NCI-H2227 treated with DMSO at 0.1 percent for 48 hours (cell line): ENCODE data around the gene PTGER1.

ENCODE experiments used
- DNase-seq: peaks from one replicate; lab custom pipeline; 2025; lab: John Stamatoyannopoulos, UW

Gene PTGER1

DNA sequence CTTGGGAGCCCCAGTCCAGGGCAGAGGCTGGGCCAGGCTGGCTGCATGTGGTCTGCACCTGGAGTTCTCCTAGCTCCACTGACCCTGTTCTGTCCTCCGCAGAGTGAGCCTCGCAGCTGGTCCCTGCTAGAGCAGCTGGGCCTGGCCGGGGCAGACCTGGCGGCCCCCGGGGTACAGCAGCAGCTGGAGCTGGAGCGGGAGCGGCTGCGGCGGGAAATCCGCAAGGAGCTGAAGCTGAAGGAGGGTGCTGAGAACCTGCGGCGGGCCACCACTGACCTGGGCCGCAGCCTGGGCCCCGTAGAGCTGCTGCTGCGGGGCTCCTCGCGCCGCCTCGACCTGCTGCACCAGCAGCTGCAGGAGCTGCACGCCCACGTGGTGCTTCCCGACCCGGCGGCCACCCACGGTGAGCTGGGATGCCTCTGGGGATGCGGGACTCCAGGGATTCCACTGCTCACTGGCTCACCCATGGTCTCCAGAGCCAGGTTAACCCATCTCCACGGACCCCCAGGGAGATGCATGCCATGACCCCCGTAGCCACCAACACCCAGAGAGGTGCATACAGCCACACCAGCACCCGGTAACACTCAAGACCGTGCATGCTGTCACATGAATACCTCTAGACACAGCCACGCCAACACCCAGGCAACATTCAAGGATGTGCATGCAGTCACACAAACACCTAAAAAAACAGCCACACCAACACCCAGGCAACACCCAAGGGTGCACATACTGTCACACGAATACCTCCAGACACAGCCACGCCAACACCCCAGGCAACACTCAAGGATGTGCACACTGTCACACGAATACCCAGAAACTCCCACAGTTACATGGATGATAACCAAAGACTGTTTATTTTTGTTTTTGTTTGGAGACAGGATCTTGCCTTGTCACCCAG, 33.9 kb downstream of the PTGER1 start:
- DNase-seq = no peak

DNA sequence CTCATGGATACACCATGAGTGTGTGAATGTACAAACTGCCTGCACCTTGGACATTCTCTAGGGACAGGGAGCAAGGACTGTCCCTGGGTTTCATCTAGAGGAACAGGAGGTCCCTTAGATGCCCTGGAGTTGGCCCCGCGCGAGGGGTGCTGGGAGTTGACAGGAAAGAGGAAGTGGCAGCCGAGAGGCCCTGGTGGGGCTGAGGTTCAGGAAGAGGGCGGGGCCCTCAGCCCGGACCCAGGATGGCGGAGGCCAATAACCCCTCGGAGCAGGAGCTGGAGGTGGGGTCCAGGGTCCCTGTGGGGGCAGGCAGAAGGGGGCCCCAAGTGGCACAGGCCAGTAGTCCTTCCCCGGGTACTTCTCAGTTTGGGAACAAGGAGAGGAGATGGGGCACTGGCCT, 35.1 kb downstream of the PTGER1 start:
- no peak for DNase-seq

DNA sequence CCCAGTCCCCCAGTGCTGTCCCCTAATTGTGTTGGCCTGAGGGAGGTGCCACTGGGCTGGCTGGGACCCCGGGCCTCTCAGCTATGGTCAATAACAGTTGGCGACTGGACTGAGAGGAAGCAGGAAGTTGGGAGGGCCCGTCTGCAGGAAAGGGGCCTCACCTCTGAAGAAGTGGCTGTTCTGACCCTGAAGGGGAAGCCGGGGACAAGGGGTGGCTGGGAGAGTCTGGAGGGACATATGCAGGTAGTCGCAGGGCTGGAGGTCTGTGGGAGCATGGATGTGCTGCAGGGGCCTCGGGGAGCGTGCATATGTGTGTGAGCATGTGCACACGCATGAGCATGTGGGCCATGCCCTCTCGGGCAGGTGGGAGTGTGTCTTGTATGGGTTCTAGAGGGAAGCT, 36.1 kb downstream of the PTGER1 start:
- DNase-seq = no peak

DNA sequence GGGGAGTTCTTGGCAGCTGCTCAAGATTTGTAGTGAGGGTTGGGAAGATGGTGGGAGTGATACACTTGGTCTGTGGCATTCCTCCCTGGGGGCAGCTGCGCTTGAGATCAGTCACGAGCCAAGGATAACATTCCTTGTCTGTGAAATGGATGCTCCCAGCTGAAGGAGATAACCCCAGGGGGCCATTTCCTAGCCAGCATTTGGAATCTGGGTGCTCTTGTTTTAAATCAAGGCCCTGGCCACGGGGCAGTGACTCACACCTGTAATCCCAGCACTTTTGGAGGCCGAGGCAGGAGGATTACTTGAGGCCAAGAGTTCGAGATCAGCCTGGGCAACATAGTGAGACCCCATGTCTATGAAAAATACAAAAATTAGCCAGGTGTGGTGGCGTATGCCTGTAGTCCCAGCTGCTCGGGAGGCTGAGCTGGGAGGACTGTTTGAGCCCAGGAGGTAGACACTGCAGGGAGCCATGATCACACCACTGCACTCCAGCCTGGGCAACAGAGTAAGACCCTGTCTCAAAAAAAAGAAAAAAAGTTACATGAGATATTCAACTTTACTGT, 37.5 kb downstream of the PTGER1 start:
- no peak for DNase-seq

DNA sequence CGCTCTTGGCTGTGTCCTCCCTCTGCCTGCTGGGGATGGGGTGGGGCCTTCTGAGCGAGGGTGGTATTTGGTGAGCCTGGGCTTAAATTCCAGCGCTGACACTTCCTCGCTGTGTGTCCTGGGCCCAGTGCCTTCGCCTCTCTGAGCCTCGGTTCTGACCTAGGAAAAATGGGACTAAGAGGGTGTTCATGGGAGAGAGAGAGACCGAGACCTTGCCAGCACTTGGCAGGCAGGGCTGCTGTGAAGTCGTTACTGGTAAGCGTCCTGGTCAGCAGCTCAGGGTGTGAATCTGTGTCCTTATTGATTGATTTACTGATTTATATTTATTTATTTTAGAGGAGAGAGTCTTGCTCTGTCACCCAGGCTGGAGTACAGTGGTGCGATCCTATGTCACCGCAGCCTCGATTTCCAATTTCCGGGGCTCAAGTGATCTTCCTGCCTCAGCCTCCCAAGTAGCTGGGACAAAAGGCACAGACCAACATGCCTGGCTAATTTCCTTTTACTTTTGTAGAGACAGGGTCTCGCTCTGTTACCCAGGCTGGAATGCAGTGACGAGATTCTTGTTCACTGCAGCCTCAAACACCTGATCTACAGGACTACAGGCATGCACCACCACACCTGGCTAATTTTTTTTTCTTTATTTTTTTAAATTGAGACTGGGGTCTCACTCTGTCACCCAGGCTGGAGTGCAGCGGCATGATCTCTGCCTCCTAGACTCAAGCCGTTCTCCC, 39.7 kb downstream of the PTGER1 start:
- DNase-seq = no peak

DNA sequence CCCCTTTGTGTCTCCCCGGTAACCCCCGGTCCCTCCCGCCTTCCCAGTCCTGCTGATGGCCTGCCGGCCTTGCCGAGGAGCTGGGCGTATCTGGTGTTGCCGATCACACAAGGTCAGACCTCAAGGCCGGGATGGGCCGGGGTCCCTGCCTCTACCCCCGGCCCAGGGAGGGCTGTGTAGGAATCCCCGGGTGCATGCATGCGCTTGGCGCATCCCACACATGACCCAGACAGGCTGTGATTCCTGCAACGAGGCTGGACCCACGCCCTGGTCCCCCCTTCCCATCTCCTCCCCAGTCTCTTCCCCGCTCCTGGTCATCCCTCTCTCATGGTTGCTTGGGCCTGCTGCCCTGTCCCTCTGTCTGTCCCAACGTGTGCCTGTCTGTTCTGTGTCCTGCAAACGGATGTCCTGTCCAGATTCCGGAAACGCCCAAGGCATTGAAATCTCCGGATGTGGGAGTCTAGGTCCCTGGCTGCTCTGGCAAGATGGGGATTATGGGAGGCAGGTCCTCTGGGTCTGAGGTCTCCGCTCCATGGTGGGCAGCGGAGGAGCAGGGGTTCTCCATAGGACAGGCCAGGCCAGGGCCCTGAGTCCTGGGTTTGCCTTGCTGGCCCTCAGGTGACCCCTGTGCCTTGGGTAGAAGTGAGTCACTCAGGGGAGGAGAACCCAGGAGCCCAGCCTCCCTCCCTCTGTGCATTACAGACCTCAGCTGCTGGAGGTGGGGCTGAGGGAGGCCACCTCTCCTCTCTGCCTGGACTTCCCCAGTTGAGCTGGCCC, 40.4 kb downstream of the PTGER1 start:
- no peak for DNase-seq

DNA sequence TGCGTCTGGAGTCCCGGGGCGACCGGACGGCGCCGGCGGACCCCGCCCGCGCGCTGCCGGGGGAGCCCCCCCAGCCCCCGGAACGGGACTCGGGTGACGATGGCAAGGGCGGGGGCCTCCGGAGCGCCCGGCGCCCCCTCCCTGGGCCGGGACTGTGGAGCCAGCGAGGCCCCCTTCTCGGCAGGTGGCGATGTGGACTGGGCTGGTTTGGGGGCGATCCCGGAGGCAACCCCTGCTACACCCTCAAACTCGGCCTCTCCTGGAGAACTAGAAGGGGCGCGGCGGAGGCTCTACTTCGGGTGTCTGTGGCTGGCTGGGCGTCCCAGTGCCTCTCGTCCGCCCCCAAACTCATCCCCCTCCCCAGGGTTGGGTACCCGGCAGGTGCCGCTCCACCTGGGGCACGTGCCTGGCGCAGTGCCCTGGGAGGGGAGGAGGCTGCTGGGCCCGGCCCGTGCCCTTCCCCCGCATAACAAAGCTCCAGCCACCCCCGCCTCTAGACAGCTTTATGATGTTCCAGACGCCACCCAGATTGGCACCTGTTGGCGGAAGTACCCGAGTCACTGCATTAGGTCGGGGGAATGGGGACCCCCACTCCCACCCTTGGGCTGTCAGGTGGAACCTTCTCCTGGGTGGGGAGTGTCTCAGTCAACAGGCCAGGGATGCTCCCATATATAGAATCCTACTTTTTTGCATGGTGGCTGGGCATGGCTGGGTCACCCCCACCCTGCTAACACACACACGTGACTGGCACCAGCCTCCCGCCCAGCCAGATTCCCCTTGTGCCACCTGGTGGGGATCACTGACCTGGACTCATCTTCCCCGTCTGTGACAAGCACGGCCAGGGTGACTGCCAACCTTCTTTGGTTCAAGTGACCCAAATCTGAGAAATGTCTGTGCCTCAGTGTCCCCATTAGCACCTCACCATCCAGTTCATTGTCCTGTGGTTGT, 41.3 kb downstream of the PTGER1 start:
- no peak for DNase-seq

DNA sequence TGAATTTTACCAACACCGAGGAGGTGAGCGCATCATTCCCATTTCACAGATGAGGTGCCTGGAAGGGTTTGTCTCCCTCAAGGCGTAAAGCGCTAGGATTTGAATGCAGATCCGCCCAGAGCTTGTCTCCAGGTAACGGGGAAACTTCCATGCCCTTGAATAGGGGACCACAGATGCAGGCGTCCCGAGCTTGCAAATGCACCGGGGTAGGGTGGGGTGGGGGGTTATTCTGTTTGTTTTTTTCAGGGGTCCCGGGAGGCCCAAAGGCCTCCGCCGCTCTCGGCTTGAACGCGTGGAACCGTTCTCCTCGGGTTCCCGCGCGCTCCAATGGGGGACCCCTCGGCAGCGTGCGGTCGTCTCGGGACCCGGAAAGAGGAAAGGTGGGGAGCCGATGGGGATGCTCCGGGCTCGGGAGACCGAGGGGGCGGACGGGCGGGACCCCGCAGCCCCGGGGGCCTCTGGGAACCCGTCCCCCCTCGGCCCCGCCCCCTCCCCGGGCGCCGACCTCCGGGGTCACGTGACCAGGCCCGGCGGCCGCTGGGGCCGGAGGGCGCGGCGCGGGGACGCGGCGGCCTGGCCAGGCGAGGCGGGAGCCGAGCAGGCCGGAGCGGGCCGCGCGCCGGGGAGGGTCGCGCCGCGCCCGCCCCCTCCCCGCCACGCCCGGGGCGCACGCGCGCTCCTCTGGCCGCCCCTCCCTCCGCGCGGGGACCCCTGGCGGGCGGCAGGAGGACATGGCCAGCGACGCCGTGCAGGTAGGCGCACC, 42.2 kb downstream of the PTGER1 start, which contains the start of gene PKN1:
Gene PKN1 (plus strand): TSS at position 516 of the 763 bp plus-strand sequence. CDS start 216 bp downstream, at position 732.
- peak; percentile 17 for DNase-seq

DNA sequence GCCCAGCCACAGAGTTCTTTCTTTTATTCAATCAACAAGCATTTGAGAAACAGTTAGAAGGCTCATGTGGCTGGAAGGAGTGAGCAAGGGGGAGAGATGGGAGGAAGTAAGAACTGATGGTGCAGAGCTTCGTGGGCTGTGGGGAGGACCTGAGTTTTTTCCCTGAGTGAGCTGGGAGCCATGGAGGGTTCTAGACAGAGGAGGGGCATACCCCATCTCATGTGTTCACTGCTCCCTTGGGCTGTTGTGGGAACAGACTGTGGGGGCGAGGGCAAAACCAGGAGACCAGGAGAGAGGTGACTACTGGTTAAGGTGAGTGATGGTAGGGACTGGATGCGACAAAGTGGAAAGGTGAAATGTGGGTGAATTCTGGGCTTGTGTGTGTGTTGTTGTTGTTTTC, 44.4 kb downstream of the PTGER1 start:
- DNase-seq = no peak

DNA sequence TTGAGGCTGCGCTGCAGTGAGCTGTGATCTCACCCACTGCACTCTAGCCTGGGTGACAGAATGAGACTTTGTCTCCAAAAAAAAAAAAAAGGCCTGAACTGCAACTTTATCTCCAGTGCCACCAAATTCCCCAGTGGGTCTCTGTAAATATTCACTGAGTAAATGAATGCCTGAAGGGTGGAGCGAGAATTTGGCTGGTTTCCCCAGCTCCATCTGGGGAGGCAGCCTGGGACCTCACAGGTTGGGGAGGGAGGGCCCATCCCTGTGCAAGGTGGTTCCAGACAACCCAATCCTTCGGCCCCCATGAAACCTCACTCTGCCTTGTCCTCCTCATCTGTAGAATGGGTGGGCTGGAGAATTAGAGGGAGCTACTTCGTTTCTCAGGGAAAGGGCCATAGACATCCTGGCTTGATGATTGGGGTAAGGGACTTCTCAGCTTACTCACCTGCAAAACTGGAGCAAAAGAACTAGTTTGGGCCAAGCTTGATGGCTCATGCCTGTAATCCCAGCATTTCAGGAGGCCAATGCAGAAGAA, 46.2 kb downstream of the PTGER1 start:
- no peak for DNase-seq

DNA sequence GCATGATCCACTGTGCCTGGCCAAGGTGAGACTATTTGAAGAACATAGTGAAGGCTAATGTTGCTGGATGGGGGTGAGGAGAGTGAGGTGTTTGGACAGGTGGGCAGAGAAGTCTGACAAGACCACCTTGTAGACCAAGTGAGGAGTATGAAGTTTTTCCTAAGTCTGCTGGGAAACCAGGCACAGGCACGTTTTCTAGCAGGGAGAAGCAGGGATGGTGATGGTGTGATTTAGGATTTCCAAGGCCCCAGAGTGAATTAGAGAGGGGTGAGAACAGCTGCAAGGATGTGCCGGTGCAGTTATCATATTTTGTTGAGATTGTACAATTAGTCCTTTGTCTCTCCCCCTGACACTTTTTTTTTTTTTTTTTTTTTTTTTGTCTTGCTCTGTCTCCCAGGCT, 47.7 kb downstream of the PTGER1 start:
- DNase-seq = no peak

DNA sequence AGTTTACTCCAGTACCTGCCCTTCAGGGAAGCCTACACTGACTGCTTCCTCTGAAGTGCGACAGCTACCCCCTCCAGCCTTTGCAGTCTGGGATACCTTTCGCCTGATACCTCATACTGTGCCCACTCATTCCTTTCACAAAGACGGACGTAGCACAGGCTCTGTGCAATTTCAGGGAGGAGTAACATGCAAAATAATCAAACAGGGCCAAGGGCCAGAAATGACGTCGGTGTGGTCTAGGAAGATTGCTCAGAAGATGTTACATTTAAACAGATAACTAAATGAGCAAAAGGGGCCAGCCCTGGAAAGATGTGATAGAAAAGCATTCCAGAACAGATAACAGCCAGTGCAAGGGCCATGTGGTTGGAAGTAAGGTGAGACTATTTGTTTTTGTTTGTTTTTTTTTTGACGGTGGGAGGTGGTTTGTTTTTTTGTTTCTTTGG, 49.4 kb downstream of the PTGER1 start:
- DNase-seq = no peak
